AG04450 (cell line): ENCODE data around the gene MET. TPM values are rescaled to one million over a fixed set of nuclear protein-coding genes. Genes with fewer than 3 reads are reported as not detected.

Experiments used
- CTCF ChIA-PET: fragments of 300-600, 350-600 bp; formaldehyde crosslinking; extraction: SDS; loops from one replicate; lab custom pipeline; 2022; ENCODE audit warnings: antibody characterized with exemption, inconsistent platforms; lab: Charles Lee
- POLR2A ChIA-PET: fragments of 350-600 bp; formaldehyde crosslinking; extraction: SDS; loops from one replicate; lab custom pipeline; 2021; ENCODE audit warnings: antibody characterized with exemption, inconsistent platforms; lab: Yijun Ruan, JAX
- DNase-seq: peaks from one replicate; pipeline ENCODE4 v3.0.0-alpha.2; 2011; ENCODE audit warnings: low read depth, low spot score
- H3K27ac ChIP-seq: one replicate; pipeline ENCODE4 v1.5.1; 2012; ENCODE audit warnings: low read depth, low read length, control low read depth
- H3K27me3 ChIP-seq: one replicate; pipeline ENCODE4 v1.6.0; 2012; ENCODE audit warnings: low read length; ENCODE audit not compliant: control insufficient read depth, insufficient read depth
- H3K4me3 ChIP-seq: 2 replicates; pipeline ENCODE4 v1.5.1; 2011; ENCODE audit warnings: mild to moderate bottlenecking, low read depth, low read length, control low read depth
- H3K9me3 ChIP-seq: 2 replicates; pipeline ENCODE4 v1.5.1; 2012; ENCODE audit warnings: low read length; ENCODE audit not compliant: control insufficient read depth, insufficient read depth
- CTCF ChIP-seq: IDR thresholded peaks from 2 replicates; pipeline ENCODE4 v1.5.1; 2011; ENCODE audit warnings: low read depth, low read length, control low read depth, inconsistent platforms
- polyA plus RNA-seq: library from polyadenylated mRNA; depleted of rRNA; stranded (reverse); fragments of >200 nt; gene quantifications from 2 replicates; pipeline ENCODE4 v1.2.3, GENCODE V29; 2011

Gene MET
- polyA plus RNA-seq, 1 experiment, result 20.8 TPM

- no peak for TF ChIP-seq CTCF
- Histone ChIP-seq H3K27ac (no peak overlapping the region), H3K27me3 (no peaks in the 10 kb centered on the region), H3K9me3 (no peaks in the 10 kb centered on the region), H3K4me3 (no peak overlapping the region)
- ChIA-PET POLR2A (no interaction called here), CTCF (interaction anchor here (1.4 to 1.8 kb wide), 2 partner anchors 196 to 615 kb away, joined by 3 to 7 read pairs; no protein-coding TSS in a partner anchor)
- DNase-seq, result no peak
Observed at GRCh38 chr7:116787881-116788280, 115.9 kb downstream of the MET start.

GRCh38 chr7:116788572-116789197 lies 116.7 kb downstream of the MET start:
- DNase-seq, result no peak
- Histone ChIP-seq H3K9me3 (no peaks in the 10 kb centered on the region), H3K27ac (no peak overlapping the region), H3K27me3 (no peaks in the 10 kb centered on the region), H3K4me3 (no peak overlapping the region)
- POLR2A ChIA-PET, result no interaction called here
- CTCF ChIA-PET, result interaction anchor here (1.4 to 1.8 kb wide), 2 partner anchors 197 to 616 kb away, joined by 3 to 7 read pairs; no protein-coding TSS in a partner anchor
- no peak for TF ChIP-seq CTCF

- TF ChIP-seq CTCF, result no peak
- Histone ChIP-seq H3K27ac (no peak overlapping the region), H3K4me3 (no peak overlapping the region), H3K27me3 (no peaks in the 10 kb centered on the region), H3K9me3 (no peaks in the 10 kb centered on the region)
- CTCF ChIA-PET, result no interaction called here
- POLR2A ChIA-PET, result no interaction called here
- DNase-seq, result no peak
Observed at GRCh38 chr7:116790025-116790424, 118.0 kb downstream of the MET start.

GRCh38 chr7:116792813-116793212 lies 120.8 kb downstream of the MET start:
- no peak overlapping the region for H3K4me3 ChIP-seq
- DNase-seq, result no peak
- H3K9me3 ChIP-seq, result no peaks in the 10 kb centered on the region
- POLR2A ChIA-PET, result no interaction called here
- no peaks in the 10 kb centered on the region for H3K27me3 ChIP-seq
- no peak for TF ChIP-seq CTCF
- no peak overlapping the region for H3K27ac ChIP-seq
- CTCF ChIA-PET, result no interaction called here

GRCh38 chr7:116793795-116794340 lies 121.9 kb downstream of the MET start:
- ChIA-PET CTCF (no interaction called here), POLR2A (no interaction called here)
- Histone ChIP-seq H3K27ac (no peak overlapping the region), H3K4me3 (no peak overlapping the region), H3K27me3 (no peaks in the 10 kb centered on the region), H3K9me3 (no peaks in the 10 kb centered on the region)
- TF ChIP-seq CTCF, result no peak
- DNase-seq, result no peak
